ENCODE results near the gene SLC9A4. TPM values are rescaled to one million over a fixed set of nuclear protein-coding genes. Genes with fewer than 3 reads are reported as not detected.

Gene SLC9A4
- total RNA-seq, 2 experiments from 2014 or later, result 0.03 to 0.10 TPM

DNA sequence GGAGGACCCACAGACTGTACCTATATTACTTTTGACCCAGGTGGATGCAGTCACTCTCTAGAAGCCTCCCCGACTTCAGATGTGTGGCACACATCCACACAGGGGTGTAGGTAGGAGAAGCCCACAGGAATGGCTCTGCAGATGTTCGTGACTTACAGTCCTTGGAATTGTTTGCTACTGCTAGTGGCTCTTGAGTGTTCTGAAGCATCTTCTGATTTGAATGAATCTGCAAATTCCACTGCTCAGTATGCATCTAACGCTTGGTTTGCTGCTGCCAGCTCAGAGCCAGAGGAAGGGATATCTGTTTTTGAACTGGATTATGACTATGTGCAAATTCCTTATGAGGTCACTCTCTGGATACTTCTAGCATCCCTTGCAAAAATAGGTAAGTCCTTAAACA, 605 bp downstream of the SLC9A4 start:
- no peaks in the 10 kb centered on the region for H3K9me2 ChIP-seq (ENCODE audit: insufficient read depth, low read length)
- ChIA-PET CTCF (ENCODE audit: unreplicated experiment) (no interaction called here), POLR2A (no interaction called here)
- no peak for DNase-seq (ENCODE audit: low spot score)
- no peaks in the 10 kb centered on the region for H3K79me2 ChIP-seq (ENCODE audit: insufficient read depth, low read depth, low read length)
- no peak overlapping the region for H3K27ac ChIP-seq (ENCODE audit: low read depth, low read length, poor library complexity, severe bottlenecking)
- no peaks in the 10 kb centered on the region for H3K9me3 ChIP-seq (ENCODE audit: low read length)
- H3K4me3 ChIP-seq (ENCODE audit: low read depth, low read length, poor library complexity, severe bottlenecking), result no peak overlapping the region
- no peak overlapping the region for H3K4me2 ChIP-seq (ENCODE audit: low read length)
- intact Hi-C loops (cut with micrococcal nuclease; ENCODE audit: unreplicated experiment), result loop anchor here (10.0 kb wide), 1 partner anchor 141 kb away; the partner anchor contains the start of gene SLC9A2
- TF ChIP-seq CTCF (conservative IDR thresholded peaks at IDR 0.05; ENCODE audit: low read length) (no peak), EZH2phosphoT487 (IDR thresholded peaks at IDR 0.05; ENCODE audit: borderline replicate concordance, low read depth, low read length) (no peak)
- no peak overlapping the region for H2AFZ ChIP-seq (ENCODE audit: low read length)
- H4K20me1 ChIP-seq (ENCODE audit: insufficient read depth, low read length), result no peaks in the 10 kb centered on the region
- H3K4me1 ChIP-seq (ENCODE audit: insufficient read depth, low read length, poor library complexity, severe bottlenecking), result no peaks in the 10 kb centered on the region
- BruUV-seq (replicated peaks), result no TSS peak
- no peaks in the 10 kb centered on the region for H3K36me3 ChIP-seq (ENCODE audit: insufficient read depth, low read length)

- Histone ChIP-seq H4K20me1 (ENCODE audit: insufficient read depth, low read length) (no peaks in the 10 kb centered on the region), H3K36me3 (ENCODE audit: insufficient read depth, low read length) (no peaks in the 10 kb centered on the region), H3K4me1 (ENCODE audit: insufficient read depth, low read length, poor library complexity, severe bottlenecking) (no peaks in the 10 kb centered on the region), H3K27ac (ENCODE audit: low read depth, low read length, poor library complexity, severe bottlenecking) (no peak overlapping the region), H3K4me2 (ENCODE audit: low read length) (no peak overlapping the region), H3K9me2 (ENCODE audit: insufficient read depth, low read length) (no peaks in the 10 kb centered on the region), H2AFZ (ENCODE audit: low read length) (no peak overlapping the region), H3K9me3 (ENCODE audit: low read length) (no peaks in the 10 kb centered on the region), H3K79me2 (ENCODE audit: insufficient read depth, low read depth, low read length) (no peaks in the 10 kb centered on the region), H3K4me3 (ENCODE audit: low read depth, low read length, poor library complexity, severe bottlenecking) (no peak overlapping the region)
- TF ChIP-seq EZH2phosphoT487 (IDR thresholded peaks at IDR 0.05; ENCODE audit: borderline replicate concordance, low read depth, low read length) (no peak), CTCF (conservative IDR thresholded peaks at IDR 0.05; ENCODE audit: low read length) (no peak)
- ChIA-PET POLR2A (no interaction called here), CTCF (ENCODE audit: unreplicated experiment) (no interaction called here)
- no peak for DNase-seq (ENCODE audit: low spot score)
- intact Hi-C loops (cut with micrococcal nuclease; ENCODE audit: unreplicated experiment), result loop anchor here (10.0 kb wide), 1 partner anchor 140 kb away; the partner anchor contains the start of gene SLC9A2
- no TSS peak for BruUV-seq (replicated peaks)
Measured at GRCh38 chr2:102474785-102475184, 1.8 kb downstream of the SLC9A4 start.

DNA sequence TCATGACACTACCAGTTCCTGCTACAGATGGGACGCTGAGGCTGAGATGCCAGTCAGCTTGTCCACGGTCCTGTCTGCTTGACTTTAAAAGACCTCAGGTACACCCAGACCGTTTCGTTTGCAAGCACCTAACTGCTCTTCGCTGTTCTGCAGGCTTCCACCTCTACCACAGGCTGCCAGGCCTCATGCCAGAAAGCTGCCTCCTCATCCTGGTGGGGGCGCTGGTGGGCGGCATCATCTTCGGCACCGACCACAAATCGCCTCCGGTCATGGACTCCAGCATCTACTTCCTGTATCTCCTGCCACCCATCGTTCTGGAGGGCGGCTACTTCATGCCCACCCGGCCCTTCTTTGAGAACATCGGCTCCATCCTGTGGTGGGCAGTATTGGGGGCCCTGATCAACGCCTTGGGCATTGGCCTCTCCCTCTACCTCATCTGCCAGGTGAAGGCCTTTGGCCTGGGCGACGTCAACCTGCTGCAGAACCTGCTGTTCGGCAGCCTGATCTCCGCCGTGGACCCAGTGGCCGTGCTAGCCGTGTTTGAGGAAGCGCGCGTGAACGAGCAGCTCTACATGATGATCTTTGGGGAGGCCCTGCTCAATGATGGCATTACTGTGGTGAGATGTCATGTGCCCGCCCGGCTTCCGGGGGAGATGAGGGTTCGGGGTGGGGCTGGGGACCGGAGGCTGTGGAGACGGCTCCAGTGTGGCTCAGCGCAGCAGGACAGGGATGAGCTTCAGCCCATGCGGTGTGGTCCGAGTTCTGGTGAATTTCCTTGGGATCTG, 5.9 kb downstream of the SLC9A4 start:
- BruUV-seq (replicated peaks), result no TSS peak
- no peaks in the 10 kb centered on the region for H4K20me1 ChIP-seq (ENCODE audit: insufficient read depth, low read length)
- DNase-seq (ENCODE audit: low spot score), result no peak
- H3K4me2 ChIP-seq (ENCODE audit: low read length), result no peak overlapping the region
- ChIA-PET POLR2A (no interaction called here), CTCF (ENCODE audit: unreplicated experiment) (no interaction called here)
- no peak overlapping the region for H3K27ac ChIP-seq (ENCODE audit: low read depth, low read length, poor library complexity, severe bottlenecking)
- no peak overlapping the region for H2AFZ ChIP-seq (ENCODE audit: low read length)
- no peaks in the 10 kb centered on the region for H3K4me1 ChIP-seq (ENCODE audit: insufficient read depth, low read length, poor library complexity, severe bottlenecking)
- H3K79me2 ChIP-seq (ENCODE audit: insufficient read depth, low read depth, low read length), result no peaks in the 10 kb centered on the region
- H3K9me3 ChIP-seq (ENCODE audit: low read length), result no peaks in the 10 kb centered on the region
- no peak for TF ChIP-seq EZH2phosphoT487 (IDR thresholded peaks at IDR 0.05; ENCODE audit: borderline replicate concordance, low read depth, low read length)
- no peak for TF ChIP-seq CTCF (conservative IDR thresholded peaks at IDR 0.05; ENCODE audit: low read length)
- no peaks in the 10 kb centered on the region for H3K36me3 ChIP-seq (ENCODE audit: insufficient read depth, low read length)
- no peaks in the 10 kb centered on the region for H3K9me2 ChIP-seq (ENCODE audit: insufficient read depth, low read length)
- intact Hi-C loops (cut with micrococcal nuclease; ENCODE audit: unreplicated experiment), result loop anchor here (10.0 kb wide), 1 partner anchor 136 kb away; the partner anchor contains the start of gene SLC9A2
- no peak overlapping the region for H3K4me3 ChIP-seq (ENCODE audit: low read depth, low read length, poor library complexity, severe bottlenecking)
